Thoracic aorta (tissue), 2 donors: ENCODE results near the gene SPSB3. TPM values are rescaled to one million over a fixed set of nuclear protein-coding genes. Genes with fewer than 3 reads are reported as not detected.
A peak's percentile ranks its signal among the peaks of the same experiment; 100 is the strongest.

ENCODE experiments used
- ATAC-seq: fragments of 150-250 bp; one replicate; pipeline ENCODE4 v1.8.0; 2017; ENCODE audit warnings: low read depth; ENCODE audit not compliant: insufficient number of reproducible peaks, low FRiP score
- DNase-seq: peaks from one replicate; pipeline ENCODE4 v3.0.0-alpha.2; 2020; ENCODE audit warnings: low spot score
- H3K27ac ChIP-seq, 2 donors: fragments of 200-600 bp; sonication (generic); 1 replicate in 1 of 2; 2 replicates in 1 of 2; pipeline ENCODE4 v1.5.1; 2016; ENCODE audit warnings: mild to moderate bottlenecking in 2 of 2, moderate library complexity in 2 of 2
- H3K27me3 ChIP-seq: fragments of 200-600 bp; sonication (generic); replicated peaks from 2 replicates; pipeline ENCODE4 v1.6.0; 2016; ENCODE audit warnings: mild to moderate bottlenecking; ENCODE audit not compliant: insufficient read depth
- H3K36me3 ChIP-seq: fragments of 200-600 bp; sonication (generic); one replicate; pipeline ENCODE4 v1.5.1; 2016
- H3K4me1 ChIP-seq, 2 donors: fragments of 200-600 bp; sonication (generic); 1 replicate in 1 of 2; 2 replicates in 1 of 2; pipeline versions ENCODE4 v1.5.1 to v1.6.0; 2016; ENCODE audit warnings: low read depth in 2 of 2, mild to moderate bottlenecking in 1 of 2; ENCODE audit not compliant: control insufficient read depth in 1 of 2
- H3K4me3 ChIP-seq: fragments of 200-600 bp; sonication (generic); 2 replicates; pipeline ENCODE4 v1.5.1; 2016; ENCODE audit warnings: mild to moderate bottlenecking
- H3K9me3 ChIP-seq: fragments of 200-600 bp; sonication (generic); 2 replicates; pipeline ENCODE4 v1.5.1; 2016
- CTCF ChIP-seq: fragments of 200-600 bp; sonication (generic); IDR thresholded peaks from one replicate; pipeline ENCODE4 v1.5.1; 2019; ENCODE audit warnings: antibody characterized with exemption
- total RNA-seq, 2 donors: library from RNA; depleted of rRNA; stranded (reverse); fragments of >200 nt; gene quantifications; one replicate each; pipeline versions ENCODE4 v1.1.0 to v1.2.3, GENCODE V29; 2016

Gene SPSB3
- total RNA-seq, 2 donors from 2014 or later, result 60.9 to 79.3 TPM

DNA sequence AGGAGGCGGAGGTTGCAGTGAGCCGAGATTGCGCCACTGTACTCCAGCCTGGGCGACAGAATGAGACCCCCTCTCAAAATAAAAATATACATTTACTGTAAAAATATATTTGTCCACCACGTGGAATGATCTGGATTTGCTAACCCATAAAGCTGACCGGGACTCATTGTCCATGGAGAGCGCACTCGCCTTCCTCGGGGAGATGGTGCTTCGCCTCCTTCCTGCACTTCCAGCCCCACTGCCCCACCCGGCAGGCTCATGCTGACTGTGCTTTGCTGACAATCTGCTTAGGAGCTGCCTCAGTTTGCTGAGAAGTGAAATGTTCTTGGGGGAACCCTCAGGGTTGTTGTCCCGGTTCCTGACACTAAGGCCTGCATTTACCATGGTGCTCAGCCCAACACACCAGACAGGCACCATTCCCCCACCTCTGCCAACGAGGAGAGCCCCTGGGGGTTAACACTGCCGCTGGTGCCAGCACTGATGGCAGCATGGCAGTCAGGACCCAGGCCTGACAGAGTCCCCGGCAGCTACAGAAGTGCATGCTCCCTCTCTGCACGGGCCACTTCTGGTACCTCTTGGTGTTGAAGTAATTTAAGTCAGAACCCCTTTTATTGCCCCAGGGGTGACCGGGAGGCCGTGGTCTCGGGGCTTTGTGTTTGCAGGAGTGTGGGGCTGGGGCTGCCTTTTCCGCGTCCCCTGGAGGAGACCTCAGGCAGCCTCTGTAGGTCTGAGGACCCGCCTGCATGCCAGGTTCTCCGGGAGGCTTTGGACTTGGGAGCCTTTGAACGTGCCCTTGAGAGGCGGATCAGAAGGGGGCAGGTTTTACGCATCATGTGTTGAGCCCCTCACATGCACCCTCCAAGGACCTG, 2.8 kb upstream of the SPSB3 start:
- H3K27me3 ChIP-seq, result no peaks in the 10 kb centered on the region
- no peaks in the 10 kb centered on the region for H3K9me3 ChIP-seq
- H3K36me3 ChIP-seq, result peaks cover 28% of the 10 kb centered on the region
- no peak overlapping the region for H3K4me3 ChIP-seq
- ATAC-seq (no peak), DNase-seq (no peak)
- no peak for TF ChIP-seq CTCF
- H3K4me1 ChIP-seq, result peaks cover 14 to 39% of the 10 kb centered on the region in 2 donors
- no peak overlapping the region for H3K27ac ChIP-seq

GRCh38 chr16:1781758-1782407, 488 bp downstream of the SPSB3 start:
- H3K36me3 ChIP-seq, result peaks cover 25% of the 10 kb centered on the region
- DNase-seq, result no peak
- peak overlapping the region; percentile 77 to 93 for H3K27ac ChIP-seq
- peak; percentile 42 for TF ChIP-seq CTCF
- H3K4me3 ChIP-seq, result peak overlapping the region; percentile 89
- H3K9me3 ChIP-seq, result no peaks in the 10 kb centered on the region
- H3K4me1 ChIP-seq, result peaks cover 14 to 39% of the 10 kb centered on the region in 2 donors
- ATAC-seq, result peak; percentile 2
- H3K27me3 ChIP-seq, result no peaks in the 10 kb centered on the region

DNA sequence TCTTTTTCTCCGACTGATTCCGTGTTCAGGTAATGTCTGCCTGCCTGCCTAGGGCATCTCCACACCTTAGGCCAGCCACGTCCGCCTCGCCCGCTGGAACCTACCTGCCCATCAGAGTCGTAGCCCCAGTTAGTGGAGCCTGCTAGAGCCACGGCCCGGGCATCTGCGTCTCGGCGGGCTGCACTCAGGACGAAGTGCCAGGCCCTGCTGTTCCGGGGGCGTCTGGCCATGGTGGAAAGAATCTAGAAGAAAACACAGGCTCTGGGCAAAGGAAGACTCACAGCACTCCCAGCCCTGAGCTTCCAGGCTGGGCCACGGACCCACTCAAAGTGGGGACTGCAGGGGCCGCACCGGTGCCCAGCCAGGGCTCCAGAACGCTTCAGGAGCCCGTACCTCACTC, 1.1 kb downstream of the SPSB3 start:
- Histone ChIP-seq H3K4me3 (peak overlapping the region; percentile 89), H3K27me3 (no peaks in the 10 kb centered on the region), H3K4me1 (peaks cover 14 to 39% of the 10 kb centered on the region in 2 donors), H3K36me3 (peaks cover 27% of the 10 kb centered on the region), H3K27ac (peak overlapping the region; percentile 77 to 93), H3K9me3 (no peaks in the 10 kb centered on the region)
- no peak for ATAC-seq
- TF ChIP-seq CTCF, result no peak
- no peak for DNase-seq

- H3K9me3 ChIP-seq, result no peaks in the 10 kb centered on the region
- H3K36me3 ChIP-seq, result peaks cover 30% of the 10 kb centered on the region
- no peak overlapping the region for H3K27ac ChIP-seq
- TF ChIP-seq CTCF, result no peak
- H3K4me1 ChIP-seq, result peaks cover 14 to 39% of the 10 kb centered on the region in 2 donors
- no peak overlapping the region for H3K4me3 ChIP-seq
- no peak for DNase-seq
- H3K27me3 ChIP-seq, result no peaks in the 10 kb centered on the region
- no peak for ATAC-seq
Measured at GRCh38 chr16:1780677-1781072, 1.7 kb downstream of the SPSB3 start.
